ENCODE results near the gene DMD.

The DMD gene

GRCh38 chrX:31550158-31550557 is 1661.2 kb downstream of the DMD start:
- no peak overlapping the region for H3K4me3 ChIP-seq (ENCODE audit: low read depth, low read length)
- no peak for DNase-seq (ENCODE audit: low read depth)
- TF ChIP-seq MYC (IDR thresholded peaks at IDR 0.05; ENCODE audit: low read depth, low read length) (no peak), MAX (IDR thresholded peaks at IDR 0.05; ENCODE audit: low read depth, low read length) (no peak), CTCF (IDR thresholded peaks at IDR 0.05; ENCODE audit: low read depth, low read length) (no peak), POLR2A (IDR thresholded peaks at IDR 0.05; ENCODE audit: extremely low read depth, insufficient read length) (no peak)

- no peak overlapping the region for H3K4me3 ChIP-seq (ENCODE audit: low read depth, low read length)
- no peak for DNase-seq (ENCODE audit: low read depth)
- TF ChIP-seq CTCF (IDR thresholded peaks at IDR 0.05; ENCODE audit: low read depth, low read length) (no peak), POLR2A (IDR thresholded peaks at IDR 0.05; ENCODE audit: extremely low read depth, insufficient read length) (no peak), MYC (IDR thresholded peaks at IDR 0.05; ENCODE audit: low read depth, low read length) (no peak), MAX (IDR thresholded peaks at IDR 0.05; ENCODE audit: low read depth, low read length) (no peak)
Measured at GRCh38 chrX:31547816-31548215, 1663.5 kb downstream of the DMD start.

- TF ChIP-seq CTCF (IDR thresholded peaks at IDR 0.05; ENCODE audit: low read depth, low read length): no peak
- no peak for TF ChIP-seq MAX (IDR thresholded peaks at IDR 0.05; ENCODE audit: low read depth, low read length)
- no peak for TF ChIP-seq MYC (IDR thresholded peaks at IDR 0.05; ENCODE audit: low read depth, low read length)
- TF ChIP-seq POLR2A (IDR thresholded peaks at IDR 0.05; ENCODE audit: extremely low read depth, insufficient read length): no peak
- no peak for DNase-seq (ENCODE audit: low read depth)
- no peak overlapping the region for H3K4me3 ChIP-seq (ENCODE audit: low read depth, low read length)
Measured at GRCh38 chrX:31547416-31547815, 1663.9 kb downstream of the DMD start.

GRCh38 chrX:31546126-31546525 is 1665.2 kb downstream of the DMD start:
- no peak for DNase-seq (ENCODE audit: low read depth)
- no peak overlapping the region for H3K4me3 ChIP-seq (ENCODE audit: low read depth, low read length)
- no peak for TF ChIP-seq POLR2A (IDR thresholded peaks at IDR 0.05; ENCODE audit: extremely low read depth, insufficient read length)
- no peak for TF ChIP-seq CTCF (IDR thresholded peaks at IDR 0.05; ENCODE audit: low read depth, low read length)
- TF ChIP-seq MYC (IDR thresholded peaks at IDR 0.05; ENCODE audit: low read depth, low read length): no peak
- TF ChIP-seq MAX (IDR thresholded peaks at IDR 0.05; ENCODE audit: low read depth, low read length): no peak

GRCh38 chrX:31545726-31546125 is 1665.6 kb downstream of the DMD start:
- no peak overlapping the region for H3K4me3 ChIP-seq (ENCODE audit: low read depth, low read length)
- DNase-seq (ENCODE audit: low read depth): no peak

More at GRCh38 chrX:31545726-31546125, 1665.6 kb downstream of the DMD start:
- TF ChIP-seq MAX (IDR thresholded peaks at IDR 0.05; ENCODE audit: low read depth, low read length) (no peak), POLR2A (IDR thresholded peaks at IDR 0.05; ENCODE audit: extremely low read depth, insufficient read length) (no peak), MYC (IDR thresholded peaks at IDR 0.05; ENCODE audit: low read depth, low read length) (no peak), CTCF (IDR thresholded peaks at IDR 0.05; ENCODE audit: low read depth, low read length) (no peak)

Data from NB4 (cell line).